IPS-11a (cell line): ENCODE results near the gene R3HCC1L.

ENCODE experiments used
- H3K4me3 ChIP-seq: one replicate; pipeline ENCODE4 v1.5.1; 2013; ENCODE audit warnings: low read depth, low read length, control low read depth

Gene R3HCC1L

GRCh38 chr10:98270786-98271185, 136.3 kb downstream of the R3HCC1L start:
- no peak overlapping the region for H3K4me3 ChIP-seq

GRCh38 chr10:98272245-98272644, 137.8 kb downstream of the R3HCC1L start:
- no peak overlapping the region for H3K4me3 ChIP-seq

- no peak overlapping the region for H3K4me3 ChIP-seq
These were observed 138.2 kb downstream of the R3HCC1L start for GRCh38 chr10:98272656-98273055.

- H3K4me3 ChIP-seq: no peak overlapping the region
These were observed 138.8 kb downstream of the R3HCC1L start for GRCh38 chr10:98273057-98273850.

DNA sequence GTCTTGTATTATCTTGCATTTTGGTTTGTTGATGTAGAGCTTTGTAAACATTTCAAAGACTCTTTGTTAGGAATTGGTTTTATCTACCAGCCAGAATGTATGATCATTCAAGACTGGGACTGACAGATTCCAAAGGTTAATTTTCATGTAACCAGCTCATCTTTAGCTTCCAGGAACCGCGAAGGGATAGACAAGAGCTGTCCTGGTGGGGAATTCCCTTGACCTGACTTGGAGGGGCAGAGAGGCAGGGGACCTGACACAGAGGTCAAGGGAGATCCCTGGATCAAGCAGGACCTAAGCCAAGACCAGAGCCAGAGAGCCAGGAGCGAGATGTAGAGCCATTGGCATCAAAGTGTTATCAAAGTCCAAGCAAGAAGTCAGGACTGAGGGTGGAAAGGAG, 140.1 kb downstream of the R3HCC1L start:
- H3K4me3 ChIP-seq: no peak overlapping the region

DNA sequence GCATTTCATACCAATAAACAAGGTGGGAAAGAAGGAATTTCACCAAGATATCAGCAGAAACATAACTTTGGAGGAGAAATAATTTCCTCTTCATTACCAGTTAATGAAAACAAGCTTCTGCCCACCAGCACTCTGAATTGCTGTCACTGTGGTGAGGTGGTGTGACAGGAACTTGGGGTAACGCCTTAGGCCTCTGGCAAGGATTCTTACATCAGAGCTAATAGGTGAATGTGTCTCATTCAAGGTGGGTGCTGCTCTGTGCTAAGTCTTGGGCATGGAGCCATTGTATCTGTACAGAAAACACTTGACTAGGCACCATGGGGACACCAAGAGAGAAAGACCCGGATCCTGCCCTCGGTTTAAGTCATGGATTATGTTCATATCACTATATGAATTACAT, 141.9 kb downstream of the R3HCC1L start:
- no peak overlapping the region for H3K4me3 ChIP-seq

DNA sequence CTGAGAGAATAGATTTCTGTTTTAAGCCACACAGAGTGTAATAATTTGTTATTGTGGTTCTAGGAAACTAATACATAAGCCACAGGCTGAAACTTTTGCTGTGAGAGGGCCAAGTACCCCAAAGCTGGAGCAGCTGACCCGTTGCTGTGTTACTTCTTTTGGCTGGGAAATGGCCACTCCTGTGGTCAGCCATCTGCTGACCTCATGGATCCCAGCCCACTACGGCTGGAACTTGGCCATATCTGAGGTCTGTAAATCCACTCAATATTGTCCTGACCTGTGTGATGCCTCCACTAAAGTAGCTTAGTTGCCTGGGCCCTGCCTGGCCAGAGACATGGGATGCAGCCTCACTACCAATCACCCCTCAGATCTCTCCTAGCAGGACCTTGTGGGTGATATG, 151.0 kb downstream of the R3HCC1L start:
- H3K4me3 ChIP-seq: no peak overlapping the region

DNA sequence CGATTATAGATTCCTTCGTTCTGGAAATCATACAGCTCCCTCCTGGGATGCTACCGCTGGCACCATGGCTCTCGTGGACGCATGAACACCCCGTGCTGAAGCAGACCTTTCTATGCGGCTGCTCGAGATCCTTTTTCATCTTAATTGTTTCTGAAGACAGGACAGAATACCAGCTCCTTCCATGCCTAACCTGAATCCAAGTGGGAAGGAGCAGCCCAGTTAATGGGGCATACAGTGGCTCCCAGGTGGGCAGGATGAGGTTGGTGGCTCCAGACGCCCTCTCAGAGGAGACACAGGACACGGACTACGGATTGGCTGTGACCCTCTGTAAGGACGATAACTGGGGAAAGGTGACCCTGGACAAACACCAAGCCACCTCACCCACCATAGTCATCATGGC, 152.0 kb downstream of the R3HCC1L start:
- no peak overlapping the region for H3K4me3 ChIP-seq

- H3K4me3 ChIP-seq: no peak overlapping the region
These were observed 152.9 kb downstream of the R3HCC1L start for GRCh38 chr10:98287321-98287720.

DNA sequence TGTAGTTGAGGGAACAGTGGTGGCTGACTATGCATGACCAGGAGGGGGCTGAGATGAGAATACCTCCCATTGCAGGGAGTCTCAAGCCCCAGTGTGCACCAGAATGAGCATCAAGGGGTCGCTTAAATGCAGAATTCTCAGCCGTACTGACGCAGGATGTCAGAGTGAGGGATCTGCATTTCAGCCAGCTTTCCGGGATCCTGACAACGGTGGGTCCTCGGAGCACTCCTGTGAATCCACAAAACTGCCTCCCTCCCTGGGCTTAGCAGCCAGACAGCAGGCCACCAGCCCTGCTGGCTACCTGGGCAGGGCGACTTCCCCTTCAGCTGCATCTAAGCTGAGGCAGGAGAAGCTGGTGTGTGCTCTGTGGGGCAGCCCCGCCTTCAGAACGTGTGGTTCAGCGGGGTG, 155.3 kb downstream of the R3HCC1L start:
- no peak overlapping the region for H3K4me3 ChIP-seq

DNA sequence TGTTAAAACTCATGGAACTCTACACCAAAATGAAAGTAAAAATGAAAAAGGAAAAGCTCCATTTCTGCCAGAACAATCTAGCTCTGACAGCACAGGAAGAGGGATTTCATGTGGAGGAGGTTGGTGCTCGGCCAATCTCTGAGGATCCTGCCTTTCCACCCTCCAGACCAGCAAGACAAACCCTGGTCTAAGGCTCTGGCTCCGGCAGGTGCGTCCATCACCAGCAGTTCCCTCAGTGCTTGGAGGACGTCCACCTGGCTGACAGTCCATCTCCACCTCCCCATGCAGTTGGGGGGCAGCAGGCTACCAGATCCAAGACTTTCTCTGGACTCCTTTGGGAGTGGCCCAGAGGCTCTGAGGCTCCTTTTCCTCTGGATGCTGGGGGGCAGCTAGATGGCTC, 158.5 kb downstream of the R3HCC1L start:
- no peak overlapping the region for H3K4me3 ChIP-seq

DNA sequence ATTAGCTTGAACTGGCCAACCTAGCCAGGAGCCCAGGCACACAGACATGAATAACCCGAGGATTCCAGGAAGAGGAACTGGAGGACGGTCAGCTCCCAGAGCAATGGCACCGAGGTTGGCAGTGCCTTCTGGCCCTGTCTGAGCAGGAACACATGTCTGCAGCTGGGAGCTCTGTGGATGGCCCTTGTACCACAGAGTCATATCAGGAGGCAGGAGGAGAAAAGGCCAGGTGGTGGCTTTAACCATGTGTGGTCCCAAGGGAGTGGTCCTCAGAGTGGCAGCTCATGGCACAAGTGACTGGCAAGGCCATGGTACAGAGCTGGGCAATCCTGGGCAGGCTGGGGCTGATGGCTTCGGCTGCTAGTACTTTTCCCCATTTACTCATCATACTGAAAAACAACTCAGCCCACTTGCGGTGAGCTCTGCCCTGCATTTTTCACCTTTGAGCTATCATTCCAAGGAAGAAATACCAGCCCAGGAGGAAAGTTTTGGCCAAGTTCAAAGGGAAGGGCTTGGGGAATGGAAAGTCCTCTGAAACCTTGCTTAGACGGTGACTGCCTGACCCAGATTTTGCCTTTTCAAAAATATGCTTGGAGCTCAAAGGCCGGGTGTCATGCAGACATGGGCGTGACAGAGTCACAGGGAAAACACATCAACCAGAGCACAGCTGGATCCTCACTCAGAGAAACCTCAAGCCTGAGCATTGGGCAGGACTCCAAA, 159.3 kb downstream of the R3HCC1L start:
- H3K4me3 ChIP-seq: no peak overlapping the region

- no peak overlapping the region for H3K4me3 ChIP-seq
These were observed 159.8 kb downstream of the R3HCC1L start for GRCh38 chr10:98294270-98294627.
